HEK293T (cell line): ENCODE data around the gene TMEM72.

ENCODE experiments used
- ARNT ChIP-seq: fragments of 450-650 bp; IDR thresholded peaks from 2 replicates; pipeline ENCODE4 v1.6.1; 2017; ENCODE audit warnings: mild to moderate bottlenecking
- BHLHE40 ChIP-seq: fragments of 450-650 bp; IDR thresholded peaks from 2 replicates; pipeline ENCODE4 v1.6.1; 2016; ENCODE audit warnings: mild to moderate bottlenecking, moderate library complexity, borderline replicate concordance
- ELF4 ChIP-seq: fragments of 450-650 bp; IDR thresholded peaks from 2 replicates; pipeline ENCODE4 v1.6.1; 2017; ENCODE audit warnings: antibody characterized with exemption
- FOXA1 ChIP-seq: fragments of 450-650 bp; IDR thresholded peaks from 2 replicates; pipeline ENCODE4 v1.6.1; 2016; ENCODE audit warnings: mild to moderate bottlenecking
- FOXK2 ChIP-seq: fragments of 450-650 bp; IDR thresholded peaks from 2 replicates; pipeline ENCODE4 v1.6.1; 2016; ENCODE audit warnings: mild to moderate bottlenecking
- FOXM1 ChIP-seq: fragments of 450-650 bp; IDR thresholded peaks from 2 replicates; pipeline ENCODE4 v1.6.1; 2017; ENCODE audit warnings: mild to moderate bottlenecking, borderline replicate concordance
- HDGF ChIP-seq: fragments of 450-650 bp; IDR thresholded peaks from 2 replicates; pipeline ENCODE4 v1.6.1; 2017; ENCODE audit warnings: antibody characterized with exemption, borderline replicate concordance
- L3MBTL2 ChIP-seq: fragments of 450-650 bp; conservative IDR thresholded peaks from 2 replicates; pipeline ENCODE4 v1.6.1; 2016; ENCODE audit warnings: mild to moderate bottlenecking
- LEF1 ChIP-seq: fragments of 450-650 bp; IDR thresholded peaks from 2 replicates; pipeline ENCODE4 v1.6.1; 2017; ENCODE audit warnings: mild to moderate bottlenecking, borderline replicate concordance
- NFRKB ChIP-seq: fragments of 450-650 bp; IDR thresholded peaks from 2 replicates; pipeline ENCODE4 v1.6.1; 2016; ENCODE audit warnings: mild to moderate bottlenecking, moderate library complexity
- PKNOX1 ChIP-seq: fragments of 450-650 bp; IDR thresholded peaks from 2 replicates; pipeline ENCODE4 v1.6.1; 2016
- SP1 ChIP-seq: fragments of 450-650 bp; IDR thresholded peaks from 2 replicates; pipeline ENCODE4 v1.6.1; 2017
- ZNF384 ChIP-seq: fragments of 450-650 bp; IDR thresholded peaks from 2 replicates; pipeline ENCODE4 v1.6.1; 2016

- TF ChIP-seq ZNF384 (no peak), FOXA1 (no peak), ARNT (no peak), NFRKB (no peak), FOXK2 (no peak), SP1 (no peak), L3MBTL2 (no peak), FOXM1 (no peak), BHLHE40 (no peak), LEF1 (no peak), HDGF (no peak), ELF4 (no peak), PKNOX1 (peak; percentile 99)
Observed at GRCh38 chr10:44978570-44979280, 67.6 kb downstream of the TMEM72 start, which contains the start of gene DEPP1.
